Measurements from ENCODE around the gene ELL2.

The ELL2 gene

GRCh38 chr5:95868136-95868535 is 93.5 kb downstream of the ELL2 start:
- DNase-seq: peak; percentile 35
- peak overlapping the region; percentile 78; the same call in 1 of the 2 replicates for H3K27ac ChIP-seq (ENCODE audit: low read length)
- no peaks in the 10 kb centered on the region for H3K79me2 ChIP-seq (ENCODE audit: low read length)
- no peak overlapping the region for H3K4me3 ChIP-seq (ENCODE audit: low read length)
- H3K4me1 ChIP-seq (ENCODE audit: low read length): peaks cover 22% of the 10 kb centered on the region
- no peak overlapping the region for H2AFZ ChIP-seq (ENCODE audit: low read length)
- no peaks in the 10 kb centered on the region for H4K20me1 ChIP-seq (ENCODE audit: insufficient read depth, low read length)
- peaks cover 27% of the 10 kb centered on the region for H3F3A ChIP-seq (ENCODE audit: insufficient read depth, low read length)
- H3K36me3 ChIP-seq (replicated peaks; ENCODE audit: insufficient read depth, low read length): no peaks in the 10 kb centered on the region
- no peak overlapping the region for H3K4me2 ChIP-seq (ENCODE audit: low read depth, low read length)
- no peaks in the 10 kb centered on the region for H3K9me2 ChIP-seq (replicated peaks; ENCODE audit: insufficient read depth, low read length)
- no peaks in the 10 kb centered on the region for H3K27me3 ChIP-seq (replicated peaks; ENCODE audit: insufficient read depth, low read length)
- TF ChIP-seq EZH2 (optimal IDR thresholded peaks at IDR 0.05; ENCODE audit: low read depth, low read length) (no peak), CTCF (IDR thresholded peaks at IDR 0.05; ENCODE audit: low read length) (no peak), EZH2phosphoT487 (IDR thresholded peaks at IDR 0.05; ENCODE audit: low read length) (no peak)
- H3K9ac ChIP-seq (ENCODE audit: low read length): no peak overlapping the region
- no peaks in the 10 kb centered on the region for H3K9me3 ChIP-seq (replicated peaks; ENCODE audit: insufficient read depth, low read length)

GRCh38 chr5:95866435-95867040 is 95.1 kb downstream of the ELL2 start:
- Histone ChIP-seq H3K27ac (ENCODE audit: low read length) (no peak overlapping the region), H3F3A (ENCODE audit: insufficient read depth, low read length) (peaks cover 27% of the 10 kb centered on the region), H3K27me3 (replicated peaks; ENCODE audit: insufficient read depth, low read length) (no peaks in the 10 kb centered on the region), H3K9me2 (replicated peaks; ENCODE audit: insufficient read depth, low read length) (no peaks in the 10 kb centered on the region), H3K4me1 (ENCODE audit: low read length) (peaks cover 22% of the 10 kb centered on the region), H3K9me3 (replicated peaks; ENCODE audit: insufficient read depth, low read length) (no peaks in the 10 kb centered on the region), H3K36me3 (replicated peaks; ENCODE audit: insufficient read depth, low read length) (no peaks in the 10 kb centered on the region), H3K4me2 (ENCODE audit: low read depth, low read length) (no peak overlapping the region), H3K4me3 (ENCODE audit: low read length) (no peak overlapping the region), H3K79me2 (ENCODE audit: low read length) (no peaks in the 10 kb centered on the region), H4K20me1 (ENCODE audit: insufficient read depth, low read length) (no peaks in the 10 kb centered on the region), H2AFZ (ENCODE audit: low read length) (no peak overlapping the region), H3K9ac (ENCODE audit: low read length) (no peak overlapping the region)
- no peak for TF ChIP-seq EZH2 (optimal IDR thresholded peaks at IDR 0.05; ENCODE audit: low read depth, low read length)
- TF ChIP-seq EZH2phosphoT487 (IDR thresholded peaks at IDR 0.05; ENCODE audit: low read length): no peak
- TF ChIP-seq CTCF (IDR thresholded peaks at IDR 0.05; ENCODE audit: low read length): no peak
- no peak for DNase-seq

GRCh38 chr5:95864944-95865504 is 96.6 kb downstream of the ELL2 start:
- Histone ChIP-seq H4K20me1 (ENCODE audit: insufficient read depth, low read length) (no peaks in the 10 kb centered on the region), H3K36me3 (replicated peaks; ENCODE audit: insufficient read depth, low read length) (no peaks in the 10 kb centered on the region), H3K27me3 (replicated peaks; ENCODE audit: insufficient read depth, low read length) (no peaks in the 10 kb centered on the region), H3K4me3 (ENCODE audit: low read length) (no peak overlapping the region), H3K27ac (ENCODE audit: low read length) (no peak overlapping the region), H3K4me2 (ENCODE audit: low read depth, low read length) (no peak overlapping the region), H3K9ac (ENCODE audit: low read length) (no peak overlapping the region), H3K79me2 (ENCODE audit: low read length) (no peaks in the 10 kb centered on the region), H3K4me1 (ENCODE audit: low read length) (peaks cover 10% of the 10 kb centered on the region), H3K9me2 (replicated peaks; ENCODE audit: insufficient read depth, low read length) (no peaks in the 10 kb centered on the region), H3F3A (ENCODE audit: insufficient read depth, low read length) (peaks cover 19% of the 10 kb centered on the region), H3K9me3 (replicated peaks; ENCODE audit: insufficient read depth, low read length) (no peaks in the 10 kb centered on the region), H2AFZ (ENCODE audit: low read length) (no peak overlapping the region)
- no peak for TF ChIP-seq EZH2phosphoT487 (IDR thresholded peaks at IDR 0.05; ENCODE audit: low read length)
- no peak for TF ChIP-seq CTCF (IDR thresholded peaks at IDR 0.05; ENCODE audit: low read length)
- TF ChIP-seq EZH2 (optimal IDR thresholded peaks at IDR 0.05; ENCODE audit: low read depth, low read length): no peak
- DNase-seq: no peak
